GM06990 (cell line): Measurements from ENCODE around the gene ID1.

ENCODE experiments used
- DNase-seq: peaks from one replicate; pipeline ENCODE4 v3.0.0-alpha.2; 2011; ENCODE audit not compliant: insufficient read length; ENCODE audit errors: extremely low read depth
- H3K27me3 ChIP-seq: replicated peaks from 2 replicates; pipeline ENCODE4 v1.6.0; 2011; ENCODE audit warnings: low read length; ENCODE audit not compliant: control insufficient read depth, insufficient read depth
- H3K36me3 ChIP-seq: 2 replicates; pipeline ENCODE4 v1.5.1; 2011; ENCODE audit warnings: low read length; ENCODE audit not compliant: control insufficient read depth, insufficient read depth
- H3K4me3 ChIP-seq: replicated peaks from 2 replicates; pipeline ENCODE4 v1.5.1; 2011; ENCODE audit warnings: low read depth, mild to moderate bottlenecking, control low read depth, low read length
- TF ChIP-seq, protein P1 (sequence below): IDR thresholded peaks from 2 replicates; pipeline ENCODE4 v1.5.1; 2011; ENCODE audit warnings: low read length, control low read depth, mild to moderate bottlenecking, inconsistent platforms; ENCODE audit not compliant: insufficient read depth, poor library complexity, severe bottlenecking

The ID1 gene

DNA sequence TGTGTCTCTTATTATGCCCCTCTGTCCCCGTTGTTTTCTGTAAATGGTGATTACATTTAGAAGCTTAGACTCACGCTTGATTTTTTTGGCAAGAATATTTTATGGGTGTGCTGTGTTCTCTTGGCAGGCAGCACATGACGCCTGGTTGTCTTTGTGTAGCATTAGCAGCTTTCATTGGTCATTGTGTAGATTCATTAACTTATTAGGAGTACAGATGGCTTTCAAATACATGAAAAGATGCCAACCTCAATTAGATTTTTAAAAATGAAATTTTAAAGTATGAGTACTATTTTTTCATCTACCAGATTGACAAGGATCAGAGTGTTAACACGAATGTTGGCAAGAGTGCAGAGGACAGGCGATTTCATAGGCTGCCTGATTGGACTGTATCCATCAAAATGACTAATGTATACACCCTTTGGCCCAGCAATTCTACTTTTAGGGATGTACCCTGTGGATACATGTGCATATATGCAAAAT, 47.9 kb downstream of the ID1 start:
- DNase-seq, result no peak
- Histone ChIP-seq H3K36me3 (no peaks in the 10 kb centered on the region), H3K4me3 (no peak overlapping the region), H3K27me3 (no peaks in the 10 kb centered on the region)
- TF ChIP-seq, protein P1, sequence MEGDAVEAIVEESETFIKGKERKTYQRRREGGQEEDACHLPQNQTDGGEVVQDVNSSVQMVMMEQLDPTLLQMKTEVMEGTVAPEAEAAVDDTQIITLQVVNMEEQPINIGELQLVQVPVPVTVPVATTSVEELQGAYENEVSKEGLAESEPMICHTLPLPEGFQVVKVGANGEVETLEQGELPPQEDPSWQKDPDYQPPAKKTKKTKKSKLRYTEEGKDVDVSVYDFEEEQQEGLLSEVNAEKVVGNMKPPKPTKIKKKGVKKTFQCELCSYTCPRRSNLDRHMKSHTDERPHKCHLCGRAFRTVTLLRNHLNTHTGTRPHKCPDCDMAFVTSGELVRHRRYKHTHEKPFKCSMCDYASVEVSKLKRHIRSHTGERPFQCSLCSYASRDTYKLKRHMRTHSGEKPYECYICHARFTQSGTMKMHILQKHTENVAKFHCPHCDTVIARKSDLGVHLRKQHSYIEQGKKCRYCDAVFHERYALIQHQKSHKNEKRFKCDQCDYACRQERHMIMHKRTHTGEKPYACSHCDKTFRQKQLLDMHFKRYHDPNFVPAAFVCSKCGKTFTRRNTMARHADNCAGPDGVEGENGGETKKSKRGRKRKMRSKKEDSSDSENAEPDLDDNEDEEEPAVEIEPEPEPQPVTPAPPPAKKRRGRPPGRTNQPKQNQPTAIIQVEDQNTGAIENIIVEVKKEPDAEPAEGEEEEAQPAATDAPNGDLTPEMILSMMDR, result no peak

DNA sequence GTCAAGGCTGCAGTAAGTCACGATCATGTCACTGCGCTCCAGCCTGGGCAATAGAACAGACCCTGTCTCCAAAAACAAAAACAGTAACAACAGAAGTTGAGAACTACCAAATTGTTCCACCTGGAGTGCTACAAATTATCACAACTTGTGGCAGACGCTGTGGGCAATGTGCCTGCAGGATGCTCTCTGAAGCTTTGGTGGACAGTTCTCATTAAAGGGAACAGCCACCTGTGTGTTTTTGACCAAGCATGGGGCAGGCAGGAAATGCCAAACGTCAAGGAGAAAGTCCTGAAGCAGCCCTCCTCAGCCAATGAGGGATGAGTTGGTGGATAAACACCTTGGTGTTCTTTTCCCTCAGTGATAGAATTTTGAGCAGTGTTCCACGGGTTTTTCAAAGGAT, 48.5 kb downstream of the ID1 start:
- Histone ChIP-seq H3K36me3 (no peaks in the 10 kb centered on the region), H3K4me3 (no peak overlapping the region), H3K27me3 (no peaks in the 10 kb centered on the region)
- TF ChIP-seq, protein P1, result no peak
- no peak for DNase-seq

DNA sequence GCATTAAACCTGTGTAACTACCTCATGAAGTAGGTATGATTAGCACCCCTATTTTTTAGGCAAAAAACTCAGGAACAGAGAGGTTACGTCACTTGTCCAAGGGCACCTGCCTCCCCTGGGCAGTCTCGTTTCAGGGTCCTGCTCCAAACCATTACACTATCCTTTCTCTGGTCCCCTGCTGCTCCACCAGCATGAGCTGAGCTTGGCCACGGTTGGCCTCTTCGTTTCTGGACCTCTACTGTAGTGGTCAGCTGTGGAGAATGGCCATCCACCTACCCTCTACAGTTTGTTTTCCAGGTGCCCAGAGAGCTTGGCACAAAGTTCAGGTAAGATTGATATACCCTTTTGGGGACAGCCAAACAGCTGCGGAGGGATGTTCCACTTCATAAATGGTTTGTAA, 49.4 kb downstream of the ID1 start:
- DNase-seq, result no peak
- TF ChIP-seq, protein P1, result no peak

More for the DNA sequence above, 49.4 kb downstream of the ID1 start:
- Histone ChIP-seq H3K27me3 (no peaks in the 10 kb centered on the region), H3K36me3 (no peaks in the 10 kb centered on the region), H3K4me3 (no peak overlapping the region)
